HEK293 (cell line): ENCODE data around the gene EHMT1.

Source experiments
- CTCF ChIA-PET: fragments of 350-600 bp; formaldehyde crosslinking; extraction: SDS; loops from one replicate; lab custom pipeline; 2021; ENCODE audit warnings: antibody characterized with exemption; lab: Yijun Ruan, JAX
- POLR2A ChIA-PET: fragments of 300-600 bp; formaldehyde crosslinking; extraction: SDS; loops from one replicate; lab custom pipeline; 2020; ENCODE audit warnings: antibody characterized with exemption, inconsistent platforms; lab: Yijun Ruan, JAX
- H3K27ac ChIP-seq: fragments of 200-500 bp; sonication (Bioruptor generic); 2 replicates; pipeline ENCODE4 v1.5.1; 2014; ENCODE audit warnings: low read depth, low read length, control low read depth, inconsistent platforms; ENCODE audit errors: extremely low read depth
- H3K36me3 ChIP-seq, 2 experiments: fragments of 200-500 bp in 1 of 2; sonication (Bioruptor generic) in 1 of 2; 1 replicate in 1 of 2; 2 replicates in 1 of 2; pipeline ENCODE4 v1.5.1; 2014 to 2017; ENCODE audit warnings: inconsistent platforms in 2 of 2, low read length in 2 of 2; ENCODE audit not compliant: control insufficient read depth in 2 of 2, insufficient read depth in 1 of 2
- H3K4me1 ChIP-seq: fragments of 200-500 bp; sonication (Bioruptor generic); 2 replicates; pipeline ENCODE4 v1.5.1; 2014; ENCODE audit warnings: mild to moderate bottlenecking, low read length, inconsistent platforms; ENCODE audit not compliant: control insufficient read depth, insufficient read depth
- H3K4me3 ChIP-seq: 2 replicates; pipeline ENCODE4 v1.5.1; 2011; ENCODE audit warnings: low read depth, mild to moderate bottlenecking, control low read depth, low read length, moderate library complexity
- H3K9me3 ChIP-seq: fragments of 200-500 bp; sonication (Bioruptor generic); 2 replicates; pipeline ENCODE4 v1.5.1; 2014; ENCODE audit warnings: low read depth, low read length, inconsistent platforms; ENCODE audit not compliant: control insufficient read depth, insufficient read depth
- BCL11A ChIP-seq: fragments of 450-650 bp; formaldehyde crosslinking; IDR thresholded peaks from 2 replicates; pipeline ENCODE4 v1.5.1; 2016; ENCODE audit warnings: low read depth, missing biosample characterization, missing genetic modification characterization
- CTCF ChIP-seq: fragments of 450-650 bp; formaldehyde crosslinking; IDR thresholded peaks from 2 replicates; pipeline ENCODE4 v1.5.1; 2016; ENCODE audit warnings: missing biosample characterization, missing genetic modification characterization
- EGR2 ChIP-seq: fragments of 450-650 bp; formaldehyde crosslinking; IDR thresholded peaks from 2 replicates; pipeline ENCODE4 v1.5.1; 2016; ENCODE audit warnings: low read depth, missing biosample characterization, missing genetic modification characterization
- GLI4 ChIP-seq: fragments of 450-650 bp; formaldehyde crosslinking; IDR thresholded peaks from 2 replicates; pipeline ENCODE4 v1.5.1; 2016; ENCODE audit warnings: missing biosample characterization, missing genetic modification characterization
- GLIS1 ChIP-seq: fragments of 450-650 bp; formaldehyde crosslinking; IDR thresholded peaks from 2 replicates; pipeline ENCODE4 v1.5.1; 2016; ENCODE audit warnings: missing biosample characterization, missing genetic modification characterization
- KLF10 ChIP-seq: fragments of 450-650 bp; IDR thresholded peaks from 2 replicates; pipeline ENCODE4 v1.5.1; 2018; ENCODE audit warnings: missing biosample characterization, mild to moderate bottlenecking, missing genetic modification characterization
- KLF16 ChIP-seq: fragments of 450-650 bp; formaldehyde crosslinking; IDR thresholded peaks from 2 replicates; pipeline ENCODE4 v1.5.1; 2017; ENCODE audit warnings: missing biosample characterization, missing genetic modification characterization
- OVOL3 ChIP-seq: fragments of 450-650 bp; formaldehyde crosslinking; IDR thresholded peaks from 2 replicates; pipeline ENCODE4 v1.5.1; 2016; ENCODE audit warnings: missing biosample characterization, missing genetic modification characterization
- PRDM4 ChIP-seq: fragments of 450-650 bp; formaldehyde crosslinking; IDR thresholded peaks from 2 replicates; pipeline ENCODE4 v1.5.1; 2017; ENCODE audit warnings: missing biosample characterization, missing genetic modification characterization
- SCRT2 ChIP-seq: fragments of 450-650 bp; formaldehyde crosslinking; IDR thresholded peaks from 2 replicates; pipeline ENCODE4 v1.5.1; 2016; ENCODE audit warnings: missing biosample characterization, missing genetic modification characterization
- SP3 ChIP-seq: fragments of 450-650 bp; formaldehyde crosslinking; IDR thresholded peaks from 2 replicates; pipeline ENCODE4 v1.5.1; 2016; ENCODE audit warnings: missing biosample characterization, missing genetic modification characterization
- YY2 ChIP-seq: fragments of 450-650 bp; formaldehyde crosslinking; IDR thresholded peaks from 2 replicates; pipeline ENCODE4 v1.5.1; 2016; ENCODE audit warnings: missing biosample characterization, missing genetic modification characterization
- ZBTB49 ChIP-seq: fragments of 450-650 bp; formaldehyde crosslinking; IDR thresholded peaks from 2 replicates; pipeline ENCODE4 v1.5.1; 2016; ENCODE audit warnings: missing biosample characterization, missing genetic modification characterization, low read depth
- ZIC2 ChIP-seq: fragments of 450-650 bp; formaldehyde crosslinking; IDR thresholded peaks from 2 replicates; pipeline ENCODE4 v1.5.1; 2016; ENCODE audit warnings: missing biosample characterization, missing genetic modification characterization
- ZNF157 ChIP-seq: fragments of 450-650 bp; formaldehyde crosslinking; IDR thresholded peaks from 2 replicates; pipeline ENCODE4 v1.5.1; 2016; ENCODE audit warnings: missing biosample characterization, missing genetic modification characterization
- ZNF2 ChIP-seq: fragments of 450-650 bp; formaldehyde crosslinking; IDR thresholded peaks from 2 replicates; pipeline ENCODE4 v1.5.1; 2016; ENCODE audit warnings: missing biosample characterization, missing genetic modification characterization
- ZNF37A ChIP-seq: fragments of 450-650 bp; IDR thresholded peaks from 2 replicates; pipeline ENCODE4 v1.5.1; 2018; ENCODE audit warnings: missing biosample characterization, missing genetic modification characterization
- ZNF518A ChIP-seq: fragments of 450-650 bp; formaldehyde crosslinking; conservative IDR thresholded peaks from 2 replicates; pipeline ENCODE4 v1.5.1; 2016; ENCODE audit warnings: low read depth, missing biosample characterization, missing genetic modification characterization
- ZNF544 ChIP-seq: fragments of 450-650 bp; formaldehyde crosslinking; IDR thresholded peaks from 2 replicates; pipeline ENCODE4 v1.5.0; 2017; ENCODE audit warnings: missing biosample characterization, missing genetic modification characterization
- ZNF600 ChIP-seq: fragments of 450-650 bp; formaldehyde crosslinking; IDR thresholded peaks from 2 replicates; pipeline ENCODE4 v1.5.1; 2016; ENCODE audit warnings: missing biosample characterization, missing genetic modification characterization
- ZNF677 ChIP-seq: fragments of 450-650 bp; IDR thresholded peaks from 2 replicates; pipeline ENCODE4 v1.5.0; 2018; ENCODE audit warnings: missing biosample characterization, mild to moderate bottlenecking, missing genetic modification characterization, moderate library complexity
- ZNF704 ChIP-seq: fragments of 450-650 bp; formaldehyde crosslinking; IDR thresholded peaks from 2 replicates; pipeline ENCODE4 v1.5.1; 2016; ENCODE audit warnings: missing biosample characterization, missing genetic modification characterization
- ZNF768 ChIP-seq: fragments of 450-650 bp; formaldehyde crosslinking; IDR thresholded peaks from 2 replicates; pipeline ENCODE4 v1.5.1; 2018; ENCODE audit warnings: missing biosample characterization, mild to moderate bottlenecking, missing genetic modification characterization

Gene EHMT1

GRCh38 chr9:137665226-137665625, 46.4 kb downstream of the EHMT1 start:
- no peak for TF ChIP-seq ZNF518A (tag by site-specific recombination)
- TF ChIP-seq SP3 (tag by site-specific recombination) = no peak
- no peak for TF ChIP-seq BCL11A (tag by site-specific recombination)
- no peak for TF ChIP-seq ZNF600
- TF ChIP-seq GLIS1 = no peak
- no peak for TF ChIP-seq KLF10
- no peak for TF ChIP-seq ZNF677 (tag by site-specific recombination)
- TF ChIP-seq ZNF704 (tag by site-specific recombination) = no peak
- no peak for TF ChIP-seq ZBTB49 (tag by site-specific recombination)
- TF ChIP-seq GLI4 (tag by site-specific recombination) = no peak
- TF ChIP-seq ZNF2 = no peak
- H3K4me1 ChIP-seq = no peaks in the 10 kb centered on the region
- H3K9me3 ChIP-seq = no peaks in the 10 kb centered on the region
- H3K4me3 ChIP-seq = no peak overlapping the region
- H3K36me3 ChIP-seq = peaks cover 0 to 4% of the 10 kb centered on the region in 2 experiments; a peak in 2 of 3 replicates
- ChIA-PET CTCF (interaction anchor here (0.6 to 1.1 kb wide), 4 partner anchors 8 to 451 kb away, joined by 3 read pairs; no protein-coding TSS in a partner anchor), POLR2A (no interaction called here)
- no peak overlapping the region for H3K27ac ChIP-seq

- ChIA-PET POLR2A (no interaction called here), CTCF (interaction anchor here (0.5 to 1.3 kb wide), 6 partner anchors 7 to 451 kb away, joined by 3 to 7 read pairs (median 3); no protein-coding TSS in a partner anchor)
- peaks cover 0 to 4% of the 10 kb centered on the region in 2 experiments; a peak in 2 of 3 replicates for H3K36me3 ChIP-seq
- H3K27ac ChIP-seq = no peak overlapping the region
- H3K4me3 ChIP-seq = no peak overlapping the region
- no peaks in the 10 kb centered on the region for H3K4me1 ChIP-seq
- H3K9me3 ChIP-seq = no peaks in the 10 kb centered on the region
- no peak for TF ChIP-seq YY2 (tag by site-specific recombination)
- TF ChIP-seq ZIC2 (tag by site-specific recombination) = no peak
- no peak for TF ChIP-seq ZNF544
- TF ChIP-seq OVOL3 (tag by site-specific recombination) = no peak
- TF ChIP-seq ZNF768 (tag by site-specific recombination) = no peak
- TF ChIP-seq KLF16 (tag by site-specific recombination) = no peak
- TF ChIP-seq SCRT2 = no peak
- TF ChIP-seq ZNF157 = no peak
- no peak for TF ChIP-seq EGR2 (tag by site-specific recombination)
- TF ChIP-seq PRDM4 (tag by site-specific recombination) = no peak
- TF ChIP-seq CTCF (tag by site-specific recombination) = no peak
- TF ChIP-seq ZNF37A (tag by site-specific recombination) = no peak
These were observed 47.1 kb downstream of the EHMT1 start for GRCh38 chr9:137665697-137666512.
